ENCODE results near the gene CHD9NB. TPM values are rescaled to one million over a fixed set of nuclear protein-coding genes. Genes with fewer than 3 reads are reported as not detected.
A peak's percentile ranks its signal among the peaks of the same experiment; 100 is the strongest.
"Not testable (repeated sequence)": the region's sequence is repeated elsewhere in the genome, so short reads cannot be mapped to it uniquely, and the experiment has no call there.

Gene CHD9NB
- total and polyA plus RNA-seq, 9 of the 15 experiments (the other 6 are each of a cell fraction or from before 2014, with no cell fraction given) = 0.06 to 0.10 (median 0.07) TPM; not detected in 6

DNA sequence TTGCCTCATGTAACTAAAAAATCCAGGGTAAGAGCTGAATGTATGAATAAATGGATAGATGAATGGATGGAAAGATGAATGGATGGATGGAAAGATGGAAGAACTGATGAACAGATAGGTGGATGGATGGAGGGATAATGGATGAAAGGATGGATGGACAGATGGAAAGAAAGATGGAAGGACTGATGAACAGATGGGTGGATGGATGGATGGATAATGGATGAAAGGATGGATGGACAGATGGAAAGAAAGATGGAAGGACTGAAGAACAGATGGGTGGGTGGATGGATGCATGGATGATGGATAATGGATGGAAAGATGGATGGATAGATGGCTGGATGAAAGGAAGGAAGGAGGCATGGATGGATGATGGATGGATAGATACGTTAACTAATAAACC lies 11.9 kb downstream of the CHD9NB start:
- no peaks in the 10 kb centered on the region for H3K4me1 ChIP-seq (replicated peaks in 1 of 2; ENCODE audit: control insufficient read depth in 2 of 2, insufficient read depth in 2 of 2, low read length in 2 of 2)
- H2AFZ ChIP-seq (ENCODE audit: low read depth, low read length) = no peak overlapping the region
- H3K9ac ChIP-seq (ENCODE audit: insufficient read depth in 1 of 2, low read depth in 2 of 2, low read length in 2 of 2) = no peak overlapping the region
- 8% methylated on average over 1 of the region's 1 CpG for WGBS (ENCODE audit: insufficient coverage, low coverage, missing lambda C conversion rate)
- in situ Hi-C loops (cut with MboI) (no loop called here), intact Hi-C loops (cut with micrococcal nuclease) (no loop called here)
- H3K27me3 ChIP-seq (ENCODE audit: control insufficient read depth in 2 of 2, insufficient read depth in 2 of 2, low read length in 2 of 2) = peaks cover 22 to 27% of the 10 kb centered on the region in 2 experiments; a peak in 4 of 5 replicates
- H3K4me3 ChIP-seq = no peak overlapping the region
- no peak overlapping the region for H3K27ac ChIP-seq (ENCODE audit: extremely low read depth, low read depth, low read length)
- TF ChIP-seq HMG20B (CRISPR knock-in tag; IDR thresholded peaks at IDR 0.05) (no peak), EHMT2 (IDR thresholded peaks at IDR 0.05) (peak; percentile 62)
- ATAC-seq (no peak), DNase-seq (ENCODE audit: extremely low read depth in 1 of 4, low spot score in 3 of 4) (no peak), FAIRE-seq (no peak)
- CTCF ChIA-PET (ENCODE audit: low intra/inter-chr PET ratio) = no interaction called here
- no peaks in the 10 kb centered on the region for H3K9me1 ChIP-seq (ENCODE audit: control insufficient read depth, insufficient read depth, low read length)
- H4K20me1 ChIP-seq (replicated peaks; ENCODE audit: control insufficient read depth, insufficient read depth, low read length) = no peaks in the 10 kb centered on the region
- H3K36me3 ChIP-seq (ENCODE audit: control insufficient read depth, insufficient read depth, low read length) = no peaks in the 10 kb centered on the region
- no peaks in the 10 kb centered on the region for H3K79me2 ChIP-seq (ENCODE audit: control insufficient read depth, insufficient read depth, low read length)
- H3K4me2 ChIP-seq (ENCODE audit: insufficient read depth, low read length) = no peak overlapping the region
- H3K9me3 ChIP-seq (replicated peaks; ENCODE audit: control insufficient read depth, insufficient read depth, low read depth, low read length) = no peaks in the 10 kb centered on the region
- POLR2A ChIA-PET = no interaction called here
- no TSS peak for BruUV-seq (replicated peaks)

DNA sequence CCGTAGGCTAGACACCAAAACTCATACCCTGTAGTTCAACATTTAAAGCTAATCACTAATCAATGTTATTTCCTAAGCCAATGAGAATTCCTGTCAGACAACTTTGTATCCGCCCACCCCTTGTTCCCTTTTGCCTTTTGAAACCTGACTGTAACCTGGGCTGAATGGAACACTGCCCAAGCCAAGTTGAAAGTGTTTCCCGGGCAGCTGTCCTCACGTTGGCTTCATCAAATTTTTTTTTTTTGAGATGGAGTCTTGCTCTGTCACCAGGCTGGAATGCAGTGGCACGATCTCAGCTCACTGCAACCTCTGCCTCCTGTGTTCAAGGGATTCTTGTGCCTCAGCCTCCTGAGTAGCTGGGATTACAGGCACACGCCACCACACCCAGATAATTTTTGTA lies 16.0 kb downstream of the CHD9NB start:
- intact Hi-C loops (cut with micrococcal nuclease) = not testable (repeated sequence)

More for the DNA sequence above, 16.0 kb downstream of the CHD9NB start:
- ATAC-seq; in situ Hi-C loops (cut with MboI); POLR2A ChIA-PET; H3K27ac ChIP-seq (ENCODE audit: extremely low read depth, low read depth, low read length); H3K4me2 ChIP-seq (ENCODE audit: insufficient read depth, low read length); H3K27me3 ChIP-seq (ENCODE audit: control insufficient read depth in 2 of 2, insufficient read depth in 2 of 2, low read length in 2 of 2); H3K9me1 ChIP-seq (ENCODE audit: control insufficient read depth, insufficient read depth, low read length); H3K9ac ChIP-seq (ENCODE audit: insufficient read depth in 1 of 2, low read depth in 2 of 2, low read length in 2 of 2); H3K4me3 ChIP-seq; H4K20me1 ChIP-seq (replicated peaks; ENCODE audit: control insufficient read depth, insufficient read depth, low read length); DNase-seq (ENCODE audit: extremely low read depth in 1 of 4, low spot score in 3 of 4); H2AFZ ChIP-seq (ENCODE audit: low read depth, low read length); H3K9me3 ChIP-seq (replicated peaks; ENCODE audit: control insufficient read depth, insufficient read depth, low read depth, low read length); CTCF ChIA-PET (ENCODE audit: low intra/inter-chr PET ratio); FAIRE-seq; H3K79me2 ChIP-seq (ENCODE audit: control insufficient read depth, insufficient read depth, low read length); BruUV-seq (replicated peaks); H3K36me3 ChIP-seq (ENCODE audit: control insufficient read depth, insufficient read depth, low read length); H3K4me1 ChIP-seq (replicated peaks in 1 of 2; ENCODE audit: control insufficient read depth in 2 of 2, insufficient read depth in 2 of 2, low read length in 2 of 2): not testable (repeated sequence)
- 3% methylated on average over 6 of the region's 6 CpGs for WGBS (ENCODE audit: insufficient coverage, low coverage, missing lambda C conversion rate)

Data from K562 (cell line).